Hepatic stellate cell (primary cell): ENCODE measurements around the gene RNF145.
"Not testable (repeated sequence)": the region's sequence is repeated elsewhere in the genome, so short reads cannot be mapped to it uniquely, and the experiment has no call there.

Experiments used
- DNase-seq: peaks from one replicate; pipeline ENCODE4 v3.0.0; 2011; ENCODE audit warnings: low spot score

RNF145 gene, protein sequence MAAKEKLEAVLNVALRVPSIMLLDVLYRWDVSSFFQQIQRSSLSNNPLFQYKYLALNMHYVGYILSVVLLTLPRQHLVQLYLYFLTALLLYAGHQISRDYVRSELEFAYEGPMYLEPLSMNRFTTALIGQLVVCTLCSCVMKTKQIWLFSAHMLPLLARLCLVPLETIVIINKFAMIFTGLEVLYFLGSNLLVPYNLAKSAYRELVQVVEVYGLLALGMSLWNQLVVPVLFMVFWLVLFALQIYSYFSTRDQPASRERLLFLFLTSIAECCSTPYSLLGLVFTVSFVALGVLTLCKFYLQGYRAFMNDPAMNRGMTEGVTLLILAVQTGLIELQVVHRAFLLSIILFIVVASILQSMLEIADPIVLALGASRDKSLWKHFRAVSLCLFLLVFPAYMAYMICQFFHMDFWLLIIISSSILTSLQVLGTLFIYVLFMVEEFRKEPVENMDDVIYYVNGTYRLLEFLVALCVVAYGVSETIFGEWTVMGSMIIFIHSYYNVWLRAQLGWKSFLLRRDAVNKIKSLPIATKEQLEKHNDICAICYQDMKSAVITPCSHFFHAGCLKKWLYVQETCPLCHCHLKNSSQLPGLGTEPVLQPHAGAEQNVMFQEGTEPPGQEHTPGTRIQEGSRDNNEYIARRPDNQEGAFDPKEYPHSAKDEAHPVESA

DNA sequence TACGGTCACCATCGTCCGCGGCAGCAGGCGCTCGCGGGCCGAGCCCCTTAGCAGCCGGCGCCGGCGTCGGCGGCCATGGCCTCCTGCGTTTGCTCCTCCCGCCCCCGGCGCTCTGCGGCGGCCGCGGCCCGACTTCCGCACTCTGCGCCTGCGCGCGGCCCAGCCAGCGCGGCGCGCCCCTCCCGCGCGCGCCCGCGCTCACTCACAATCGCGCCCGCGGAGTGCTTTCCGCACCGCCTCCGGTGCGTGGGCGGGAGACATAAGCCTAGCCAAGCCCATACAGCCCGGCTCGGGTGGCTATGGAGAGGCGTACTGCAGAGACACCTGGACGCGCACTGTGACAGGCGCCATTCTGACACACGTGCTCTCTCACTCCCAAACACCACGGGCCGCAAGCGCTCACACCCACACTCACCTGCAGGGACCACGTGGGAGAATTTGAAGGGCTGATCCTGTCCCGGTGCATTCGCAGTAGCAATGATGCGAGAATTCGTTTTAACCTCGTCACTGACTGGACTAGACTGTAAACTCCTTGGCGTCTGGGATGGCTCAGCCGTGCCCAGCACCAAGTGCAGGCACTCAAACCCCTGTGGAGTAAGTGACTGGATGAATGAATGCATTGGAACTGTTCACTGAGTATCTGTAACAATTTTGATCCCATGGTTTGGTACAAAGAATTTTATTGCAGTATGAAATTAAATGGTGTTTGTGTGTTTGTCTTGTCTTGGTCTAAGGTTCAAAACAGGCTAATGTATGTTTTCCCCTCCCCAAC is at the start of gene RNF145:
Gene RNF145, minus strand, starts transcription at position 116 of the 772 bp plus-strand sequence. CDS start 5,936 bp downstream, outside the sequence.
- peak; percentile 89 for DNase-seq

- no peak for DNase-seq
These were observed 49.0 kb upstream of the RNF145 start for GRCh38 chr5:159258361-159258760.

DNA sequence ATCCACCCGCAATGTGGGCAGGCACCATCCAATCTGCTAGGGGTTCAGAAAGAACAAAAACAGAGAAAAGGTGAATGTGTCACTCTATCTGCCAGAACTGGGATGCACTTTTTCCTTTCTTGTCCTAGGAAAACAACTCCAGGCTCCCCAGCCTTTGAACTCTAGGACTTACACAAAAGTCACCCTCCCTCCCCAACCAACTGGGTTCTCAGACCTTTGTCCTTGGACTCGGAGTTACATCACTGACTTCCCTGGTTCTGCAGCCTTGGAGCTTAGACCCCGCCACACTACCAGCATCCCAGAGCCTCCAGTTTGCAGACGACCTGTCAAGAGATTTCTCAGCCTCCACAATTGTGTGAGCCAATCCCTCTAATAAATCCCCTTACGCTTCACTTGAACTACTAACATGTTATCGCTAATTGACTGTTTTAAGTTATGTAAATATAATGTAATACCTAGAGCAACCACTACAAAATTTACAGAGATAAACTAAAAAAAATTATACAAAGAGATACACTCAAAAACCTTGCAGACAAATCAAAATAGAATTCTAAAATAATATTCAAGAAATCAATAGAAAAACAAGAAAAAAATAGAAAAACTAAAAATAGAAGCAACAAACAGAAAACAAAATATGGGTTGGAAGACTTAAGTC is 48.4 kb upstream of the RNF145 start:
- DNase-seq = no peak

DNA sequence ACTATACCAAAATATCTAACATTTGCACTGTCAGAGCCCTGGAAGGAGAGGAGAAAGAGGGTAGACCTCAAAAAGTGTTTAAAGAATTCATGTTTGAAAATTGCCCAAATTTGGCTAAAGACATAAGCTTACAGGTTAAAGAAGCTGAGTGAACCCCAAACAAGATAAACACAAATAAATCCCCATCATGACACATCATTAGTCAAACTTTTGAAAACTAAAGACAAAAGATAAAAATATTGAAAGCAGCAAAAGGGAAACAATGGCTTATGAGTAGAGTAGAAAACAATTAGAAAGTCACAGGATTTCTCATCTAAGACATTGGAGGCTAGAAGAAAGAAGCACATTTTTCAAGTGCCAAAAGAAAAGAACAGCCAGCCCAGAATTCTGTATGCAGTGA is 47.7 kb upstream of the RNF145 start:
- DNase-seq = no peak

GRCh38 chr5:159252195-159252594 is 42.8 kb upstream of the RNF145 start:
- no peak for DNase-seq

DNA sequence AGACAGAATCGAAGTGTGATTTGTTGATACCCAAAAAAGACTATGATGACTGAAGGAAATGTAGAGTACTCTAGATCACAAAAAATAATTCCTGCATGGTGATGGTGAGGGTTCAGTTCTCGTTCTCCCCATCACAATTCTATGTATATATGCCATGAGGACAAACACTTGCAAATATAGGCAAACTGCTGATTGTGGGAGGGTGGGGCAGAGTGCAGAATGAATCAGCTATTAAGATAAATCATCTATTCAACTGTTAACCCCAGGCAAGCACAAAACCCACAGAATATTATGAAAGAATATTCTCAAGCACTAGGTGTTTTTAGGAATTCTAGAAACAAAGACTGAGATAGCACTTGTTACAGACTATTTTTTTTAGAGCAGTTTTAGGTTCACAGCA is 39.8 kb upstream of the RNF145 start:
- no peak for DNase-seq

GRCh38 chr5:159244890-159245289 is 35.5 kb upstream of the RNF145 start:
- DNase-seq = no peak

DNA sequence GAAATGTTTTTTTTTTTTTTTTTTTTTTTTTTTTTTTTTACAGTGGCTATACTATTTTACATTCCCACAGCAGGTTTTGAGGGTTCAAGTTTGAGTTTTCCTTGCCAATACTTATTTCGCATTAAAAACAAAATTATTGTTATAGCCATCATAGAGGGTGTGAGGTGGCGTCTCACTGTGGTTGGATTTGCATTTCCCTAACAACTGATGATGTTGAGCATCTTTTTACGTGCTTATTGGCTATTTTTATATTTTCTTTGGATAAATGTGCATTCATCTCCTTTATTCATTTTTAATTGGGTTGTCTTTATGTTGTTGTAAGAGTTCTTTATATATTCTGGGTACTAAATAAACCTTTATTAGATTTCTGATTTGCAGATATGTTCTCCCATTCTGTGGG is 34.8 kb upstream of the RNF145 start:
- no peak for DNase-seq

DNA sequence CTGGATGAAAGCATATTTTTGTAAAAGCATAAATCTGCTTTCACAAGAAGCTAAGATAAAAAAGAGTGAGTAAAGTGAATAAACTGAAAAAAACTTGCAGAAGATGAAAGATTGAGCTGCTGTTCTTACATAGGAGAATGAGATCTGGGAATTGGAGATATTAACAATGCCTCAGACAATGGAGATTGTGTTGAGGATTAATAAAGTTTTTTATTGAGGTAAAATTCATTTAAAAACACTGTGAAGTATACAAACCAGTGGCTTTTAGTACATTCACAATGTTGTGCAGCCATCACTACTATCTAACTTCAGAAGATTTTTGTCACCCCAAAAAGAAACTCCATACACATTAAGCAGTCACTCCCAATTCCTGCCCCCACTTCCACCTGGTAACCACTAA is 34.0 kb upstream of the RNF145 start:
- no peak for DNase-seq

GRCh38 chr5:159242656-159243055 is 33.3 kb upstream of the RNF145 start:
- DNase-seq = no peak

GRCh38 chr5:159241946-159242552 is 32.7 kb upstream of the RNF145 start:
- no peak for DNase-seq

GRCh38 chr5:159240301-159240870 is 31.0 kb upstream of the RNF145 start:
- no peak for DNase-seq

DNA sequence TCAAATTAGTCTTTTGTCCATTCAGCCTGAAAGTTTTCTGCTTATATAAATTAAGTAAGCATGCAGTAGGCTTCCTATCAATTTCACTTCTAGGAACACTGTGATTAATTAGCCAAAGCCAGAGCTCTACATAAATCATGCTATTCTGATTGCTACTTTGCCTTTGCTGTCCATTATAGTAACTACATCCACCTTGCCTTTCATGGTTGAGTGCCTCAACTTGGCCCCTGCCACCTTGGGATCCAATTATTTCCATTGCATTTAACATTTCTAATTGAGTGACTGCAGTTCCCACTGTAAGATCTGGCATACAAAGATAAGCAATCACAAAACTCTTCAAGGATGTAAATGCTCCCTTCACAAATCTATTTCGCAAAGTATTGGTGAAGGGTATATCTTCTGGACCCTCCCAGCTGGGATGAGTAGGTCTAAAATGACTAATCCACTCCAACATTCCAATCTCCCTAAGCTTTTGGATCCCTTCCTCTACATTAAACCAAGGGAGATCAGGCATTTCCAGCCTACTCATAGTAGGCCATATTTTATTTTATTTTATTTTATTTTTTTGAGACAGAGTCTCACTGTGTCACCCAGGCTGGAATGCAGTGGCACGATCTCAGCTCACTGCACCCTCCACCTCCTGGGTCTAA is 26.6 kb upstream of the RNF145 start:
- DNase-seq = not testable (repeated sequence)

- DNase-seq = no peak
These were observed 21.8 kb upstream of the RNF145 start for GRCh38 chr5:159231167-159231566.

DNA sequence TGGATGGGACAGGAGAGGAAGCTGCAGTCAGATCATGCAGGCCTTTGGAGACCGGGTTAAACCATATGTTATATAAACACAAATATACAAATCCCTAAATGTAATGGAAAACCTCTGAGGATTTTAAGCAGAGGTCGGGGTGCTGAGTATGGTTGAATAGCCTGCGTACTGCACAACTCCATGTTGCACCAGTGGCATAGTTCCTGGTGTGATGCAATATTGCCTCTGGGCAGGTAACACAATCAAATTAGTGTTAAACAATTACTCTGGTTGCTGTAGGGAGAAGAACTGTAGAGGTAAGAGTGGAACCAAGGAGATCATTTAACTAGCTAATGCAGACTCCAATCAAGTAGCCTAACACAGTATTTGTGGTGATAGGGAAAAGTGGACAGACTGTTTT is 21.3 kb upstream of the RNF145 start:
- DNase-seq = no peak

- DNase-seq = not testable (repeated sequence)
These were observed 18.7 kb upstream of the RNF145 start for GRCh38 chr5:159228097-159228496.

DNA sequence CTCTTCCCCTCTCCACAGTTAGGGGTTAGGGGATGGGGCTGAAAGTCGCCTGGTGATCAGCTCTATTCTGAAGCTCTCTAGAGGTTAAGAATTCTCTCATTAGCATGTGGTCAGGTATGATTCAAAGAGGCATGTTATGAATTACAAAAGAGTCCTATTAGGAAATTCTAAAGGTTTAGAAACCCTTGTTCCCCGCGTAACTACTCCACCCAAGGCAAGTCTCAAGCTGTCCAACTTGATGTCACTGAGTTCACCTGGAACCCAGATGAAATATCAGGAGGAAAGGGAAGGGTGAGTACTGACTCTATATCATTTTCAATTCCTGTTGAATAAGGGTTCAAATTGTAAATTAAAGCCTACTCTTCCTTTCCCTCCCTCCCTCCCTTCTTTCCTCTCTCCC is 18.1 kb upstream of the RNF145 start:
- DNase-seq = no peak

DNA sequence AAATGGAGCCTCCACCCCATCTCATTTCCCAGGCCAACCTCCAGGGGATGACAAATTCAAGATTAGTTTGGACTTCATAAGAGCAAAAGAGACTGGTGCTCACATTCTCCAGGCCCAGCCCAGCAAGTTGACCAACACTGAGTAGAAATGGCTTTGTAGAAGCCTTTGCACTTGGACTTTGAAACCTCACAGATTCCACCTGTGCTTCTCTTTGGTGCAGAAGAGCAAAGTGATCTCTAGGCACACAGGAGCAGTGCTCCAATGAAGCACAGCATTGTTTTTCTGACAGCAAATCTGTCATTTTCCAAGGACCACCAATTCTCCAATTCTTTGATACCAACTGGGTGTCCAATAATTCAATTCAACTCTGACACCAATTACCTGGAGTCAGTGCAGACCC is 17.1 kb upstream of the RNF145 start:
- no peak for DNase-seq

- no peak for DNase-seq
These were observed 15.1 kb upstream of the RNF145 start for GRCh38 chr5:159224471-159224870.

GRCh38 chr5:159223469-159223868 is 14.1 kb upstream of the RNF145 start:
- no peak for DNase-seq

DNA sequence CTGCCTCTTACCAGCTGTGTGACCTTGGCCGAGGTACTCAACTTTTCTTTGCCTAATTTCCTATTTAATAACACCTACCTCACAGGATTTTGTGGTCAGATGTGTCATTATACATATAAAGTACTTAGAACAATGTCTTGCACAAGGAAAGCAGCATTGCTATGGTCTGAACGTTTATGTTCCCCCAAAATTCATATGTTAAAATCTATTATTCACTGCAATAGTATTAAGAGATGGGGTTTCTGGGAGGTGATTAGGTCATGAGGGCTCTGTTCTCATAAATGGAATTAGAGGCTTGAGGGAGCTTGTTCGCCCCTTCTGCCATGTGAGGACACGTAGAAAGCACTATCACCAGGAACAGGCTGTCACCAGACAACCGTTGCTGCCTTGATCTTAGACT is 10.9 kb upstream of the RNF145 start:
- DNase-seq = no peak
